HT-29 (cell line): ENCODE data around the gene CLEC10A. TPM values are rescaled to one million over a fixed set of nuclear protein-coding genes. Genes with fewer than 3 reads are reported as not detected.
"Not testable (repeated sequence)": the region's sequence is repeated elsewhere in the genome, so short reads cannot be mapped to it uniquely, and the experiment has no call there.

Experiments
- DNase-seq: peaks from one replicate; pipeline ENCODE4 v3.0.0-alpha.2; 2015; ENCODE audit warnings: low spot score
- total RNA-seq: library from RNA; depleted of rRNA; stranded (reverse); fragments of >200 nt; shearing (Covaris generic); gene quantifications from 2 replicates; pipeline ENCODE4 v1.2.3, GENCODE V29; 2014; rRNA removed

CLEC10A gene
- total RNA-seq: not detected in 2 replicates

- DNase-seq: no peak
Measured at GRCh38 chr17:7079581-7080455, at the start of gene CLEC10A. CLEC10A (minus strand) TSS chr17:7080251; CDS start chr17:7078812, 1,439 bp downstream.

- DNase-seq: no peak
Measured at GRCh38 chr17:7129311-7129710, 49.3 kb upstream of the CLEC10A start.

- DNase-seq: no peak
Measured at GRCh38 chr17:7128160-7128559, 48.1 kb upstream of the CLEC10A start.

- not testable (repeated sequence) for DNase-seq
Measured at GRCh38 chr17:7127501-7127900, 47.5 kb upstream of the CLEC10A start.

GRCh38 chr17:7126386-7126785 is 46.3 kb upstream of the CLEC10A start:
- DNase-seq: not testable (repeated sequence)

GRCh38 chr17:7124923-7125322 is 44.9 kb upstream of the CLEC10A start:
- DNase-seq: no peak

- DNase-seq: no peak
Measured at GRCh38 chr17:7123844-7124243, 43.8 kb upstream of the CLEC10A start.

- DNase-seq: no peak
Measured at GRCh38 chr17:7122381-7122780, 42.3 kb upstream of the CLEC10A start.

GRCh38 chr17:7120635-7121034 is 40.6 kb upstream of the CLEC10A start:
- DNase-seq: not testable (repeated sequence)

- DNase-seq: no peak
Measured at GRCh38 chr17:7120123-7120522, 40.1 kb upstream of the CLEC10A start.

- DNase-seq: no peak
Measured at GRCh38 chr17:7119314-7119713, 39.3 kb upstream of the CLEC10A start.

GRCh38 chr17:7114875-7115614 is 35.0 kb upstream of the CLEC10A start:
- no peak for DNase-seq

GRCh38 chr17:7114241-7114874 is 34.3 kb upstream of the CLEC10A start, which contains the start of gene ASGR2:
ASGR2 (minus strand) TSS chr17:7114822; CDS start chr17:7114240, 582 bp downstream.
- DNase-seq: no peak

GRCh38 chr17:7113273-7114071 is 33.4 kb upstream of the CLEC10A start:
- no peak for DNase-seq

- no peak for DNase-seq
Measured at GRCh38 chr17:7112510-7113108, 32.6 kb upstream of the CLEC10A start.

- DNase-seq: no peak
Measured at GRCh38 chr17:7111784-7112509, 31.9 kb upstream of the CLEC10A start.

GRCh38 chr17:7110617-7111306 is 30.7 kb upstream of the CLEC10A start:
- no peak for DNase-seq

GRCh38 chr17:7109461-7110322 is 29.6 kb upstream of the CLEC10A start:
- no peak for DNase-seq
